Heart right ventricle (tissue), 16 donors: Measurements from ENCODE around the gene ROBO1. TPM values are rescaled to one million over a fixed set of nuclear protein-coding genes. Genes with fewer than 3 reads are reported as not detected.

ENCODE experiments used
- ATAC-seq, 8 donors: fragments of 200-7000 bp; cut with Tn5 transposase; one replicate each; pipeline ENCODE4 v1.9.1; 2020; ENCODE audit warnings: mild to moderate bottlenecking in 8 of 8, moderate library complexity in 8 of 8, moderate number of reproducible peaks in 1 of 8
- DNase-seq, 2 donors: peaks; one replicate each; pipeline ENCODE4 v3.0.0-alpha.2; 2020
- H3K27ac ChIP-seq, 10 donors: fragments of 200-600 bp; sonication (generic) in 2 of 10; one replicate each; pipeline versions ENCODE4 v1.5.0 to v1.8.0; 2020 to 2022; ENCODE audit warnings: mild to moderate bottlenecking in 3 of 10
- H3K27me3 ChIP-seq, 7 donors: fragments of 200-600 bp; one replicate each; pipeline ENCODE4 v1.8.0; 2021 to 2022; ENCODE audit warnings: mild to moderate bottlenecking in 2 of 7
- H3K36me3 ChIP-seq, 9 donors: fragments of 200-600 bp; sonication (generic) in 1 of 9; one replicate each; pipeline versions ENCODE4 v1.5.0 to v1.8.0; 2020 to 2022; ENCODE audit warnings: mild to moderate bottlenecking in 2 of 9
- H3K4me1 ChIP-seq, 9 donors: fragments of 200-600 bp; sonication (generic) in 1 of 9; one replicate each; pipeline versions ENCODE4 v1.5.0 to v1.8.0; 2020 to 2022; ENCODE audit warnings: mild to moderate bottlenecking in 4 of 9
- H3K4me3 ChIP-seq, 10 donors: fragments of 200-600 bp; sonication (generic) in 2 of 10; one replicate each; pipeline versions ENCODE4 v1.5.0 to v1.8.0; 2020 to 2022; ENCODE audit warnings: mild to moderate bottlenecking in 7 of 10, moderate library complexity in 2 of 10
- H3K9me3 ChIP-seq, 11 donors: fragments of 200-600 bp in 10 of 11; sonication (generic) in 2 of 11; one replicate each; pipeline versions ENCODE4 v1.5.0 to v1.8.0; 2013 to 2022; ENCODE audit warnings: mild to moderate bottlenecking in 2 of 11, control low read depth in 1 of 11, moderate library complexity in 1 of 11
- WGBS, 2 donors: extraction: QIAGEN DNeasy Blood & Tissue Kit; methylation state at CpG; one replicate each; pipeline ENCODE4 v1.1.7; 2013; ENCODE audit warnings: inconsistent platforms in 1 of 2; 5-methylcytosine and 5-hydroxymethylcytosine counted together
- intact Hi-C, 10 donors: fragments of 100-400 bp; cut with DNase I; formaldehyde crosslinking; loops; one replicate each; pipeline versions ENCODE4 v1.11.1 to v1.14.2; 2022
- polyA plus RNA-seq, 2 donors: library from polyadenylated mRNA; stranded (reverse); fragments of 200-250 nt; gene quantifications; one replicate each; pipeline ENCODE4 v1.2.3, GENCODE V29; 2013
- total RNA-seq, 10 donors: library from RNA; stranded (reverse); fragmentation: NEBNext Ultra II Directional in 3 of 10; extraction: Animal tissue kit (Norgen Biotek cat#: 25700) in 3 of 10; gene quantifications; one replicate each; pipeline versions ENCODE4 v1.2.1 to v1.2.4, GENCODE V29; 2021 to 2023
- TF ChIP-seq, protein P1 (sequence below), 9 donors: fragments of 200-600 bp; sonication (generic) in 2 of 9; IDR thresholded peaks; one replicate each; pipeline versions ENCODE4 v1.5.0 to v1.8.0; 2021 to 2022; ENCODE audit warnings: antibody characterized with exemption in 9 of 9, mild to moderate bottlenecking in 5 of 9, moderate library complexity in 1 of 9
- donor health status: Arrhythmogenic right ventricular cardiomyopathy.
- donor health status: ischemic (EF 13 %, LVEDD 7.1; RV severe dilation, severe dysfunction).
- donor health status: healthy with polysubstance abuse.
- donor health status: DM: no; HTN: yes; CAD: no.
- donor health status: DM: no; HTN: no; CAD: no.
- donor health status: ischemic (EF 25% LVEDD 6.9; RV normal size, moderate dysfunction).
- donor health status: ischemic (EF 25% LVEDD 5.7; RV mildly dilated, moderate dysfunction).
- donor health status: healthy.
- donor health status: DM: yes; HTN: yes; CAD: no.
- donor health status: Ischemic cardiomyopathy.
- donor health status: ischemic (EF 35%, LVEDD 5.7; RV mildly dilated, moderate dysfunction).
- donor health status: nonischemic (EF 11% LVEDD 7.7; RV severe dilation, severe dysfunction).
- donor health status: DM: yes; HTN: yes; CAD: no.
- donor health status: PGD.
- donor health status: ischemic (EF 29% LVEDD 5.4; RV normal size, mild dysfunction).
- donor health status: nonischemic (EF 23%, LVEDD 6.1; RV moderate dilation, normal function).

The ROBO1 gene
- total and polyA plus RNA-seq, 12 donors, result 2.8 to 13.9 (median 5.6) TPM

GRCh38 chr3:78712941-78713340 is 1054.9 kb downstream of the ROBO1 start:
- ATAC-seq (no peak), DNase-seq (no peak)
- TF ChIP-seq, protein P1, sequence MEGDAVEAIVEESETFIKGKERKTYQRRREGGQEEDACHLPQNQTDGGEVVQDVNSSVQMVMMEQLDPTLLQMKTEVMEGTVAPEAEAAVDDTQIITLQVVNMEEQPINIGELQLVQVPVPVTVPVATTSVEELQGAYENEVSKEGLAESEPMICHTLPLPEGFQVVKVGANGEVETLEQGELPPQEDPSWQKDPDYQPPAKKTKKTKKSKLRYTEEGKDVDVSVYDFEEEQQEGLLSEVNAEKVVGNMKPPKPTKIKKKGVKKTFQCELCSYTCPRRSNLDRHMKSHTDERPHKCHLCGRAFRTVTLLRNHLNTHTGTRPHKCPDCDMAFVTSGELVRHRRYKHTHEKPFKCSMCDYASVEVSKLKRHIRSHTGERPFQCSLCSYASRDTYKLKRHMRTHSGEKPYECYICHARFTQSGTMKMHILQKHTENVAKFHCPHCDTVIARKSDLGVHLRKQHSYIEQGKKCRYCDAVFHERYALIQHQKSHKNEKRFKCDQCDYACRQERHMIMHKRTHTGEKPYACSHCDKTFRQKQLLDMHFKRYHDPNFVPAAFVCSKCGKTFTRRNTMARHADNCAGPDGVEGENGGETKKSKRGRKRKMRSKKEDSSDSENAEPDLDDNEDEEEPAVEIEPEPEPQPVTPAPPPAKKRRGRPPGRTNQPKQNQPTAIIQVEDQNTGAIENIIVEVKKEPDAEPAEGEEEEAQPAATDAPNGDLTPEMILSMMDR (IDR thresholded peaks at IDR 0.05), result no peak
- no peaks in the 10 kb centered on the region for H3K27me3 ChIP-seq
- intact Hi-C loops, result no loop called here
- peaks cover 0 to 5% (median 0%) of the 10 kb centered on the region in 9 donors for H3K36me3 ChIP-seq
- H3K27ac ChIP-seq, result no peak overlapping the region
- no peak overlapping the region for H3K4me3 ChIP-seq
- no peaks in the 10 kb centered on the region for H3K9me3 ChIP-seq
- no peaks in the 10 kb centered on the region for H3K4me1 ChIP-seq

- H3K4me3 ChIP-seq, result no peak overlapping the region
- no peaks in the 10 kb centered on the region for H3K9me3 ChIP-seq
- 53 to 65% methylated on average over 4 of the region's 4 CpGs for WGBS, 2 donors
- TF ChIP-seq, protein P1 (IDR thresholded peaks at IDR 0.05), result no peak
- H3K4me1 ChIP-seq, result no peaks in the 10 kb centered on the region
- no peaks in the 10 kb centered on the region for H3K27me3 ChIP-seq
- no peak for DNase-seq
- ATAC-seq, result no peak
- H3K36me3 ChIP-seq, result peaks cover 0 to 5% (median 0%) of the 10 kb centered on the region in 9 donors
- intact Hi-C loops, result no loop called here
- no peak overlapping the region for H3K27ac ChIP-seq
Observed at GRCh38 chr3:78712270-78712669, 1055.5 kb downstream of the ROBO1 start.

DNA sequence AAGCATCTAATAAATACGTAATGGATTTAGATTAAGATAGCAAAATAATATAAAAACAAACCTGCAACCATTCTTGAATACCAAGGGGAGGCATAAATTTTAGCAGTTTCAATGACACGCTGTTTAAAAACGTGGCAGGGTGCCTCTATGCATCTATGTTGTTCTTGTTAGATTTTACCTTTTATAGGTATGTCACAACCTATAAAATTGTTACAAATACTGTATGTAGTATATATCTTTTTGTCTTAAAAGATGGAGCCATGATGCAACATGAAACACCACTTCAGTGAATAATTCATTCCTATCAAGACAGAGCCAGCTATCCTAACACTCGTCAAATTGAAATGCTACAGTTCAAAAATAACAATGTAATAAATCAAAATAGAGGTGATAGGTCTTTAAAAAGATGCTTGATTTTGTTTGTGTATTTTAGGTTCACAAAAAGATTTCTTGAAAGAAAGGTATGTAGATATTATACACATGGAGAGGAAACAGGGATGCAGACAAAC is 1059.2 kb downstream of the ROBO1 start:
- no peak overlapping the region for H3K27ac ChIP-seq
- peaks cover 0 to 4% (median 0%) of the 10 kb centered on the region in 9 donors for H3K4me1 ChIP-seq
- TF ChIP-seq, protein P1 (IDR thresholded peaks at IDR 0.05), result no peak
- DNase-seq, result no peak
- H3K9me3 ChIP-seq, result no peaks in the 10 kb centered on the region
- no peak overlapping the region for H3K4me3 ChIP-seq
- no peaks in the 10 kb centered on the region for H3K36me3 ChIP-seq
- no peak for ATAC-seq
- 85 to 91% methylated on average over 4 of the region's 4 CpGs for WGBS, 2 donors
- intact Hi-C loops, result no loop called here
- H3K27me3 ChIP-seq, result no peaks in the 10 kb centered on the region

DNA sequence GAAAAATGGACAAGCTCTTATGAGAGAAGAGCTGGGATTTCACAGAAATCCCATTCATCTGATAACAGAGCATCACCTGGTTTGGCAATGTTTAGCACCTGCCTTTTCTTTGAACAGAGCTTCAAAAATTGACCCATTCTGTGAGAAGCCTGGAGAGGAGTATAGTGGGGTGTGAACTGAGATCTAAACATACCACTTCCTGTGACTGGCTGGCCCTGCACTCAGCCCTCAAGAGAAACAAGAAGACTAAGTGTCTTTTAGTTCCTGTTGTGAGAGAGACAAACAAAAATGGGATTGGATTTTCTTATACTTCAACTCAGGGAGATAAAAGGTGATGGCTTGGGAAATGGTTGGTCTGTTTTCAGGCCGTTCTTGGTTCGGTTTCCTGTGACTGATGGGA is 1060.2 kb downstream of the ROBO1 start:
- 76 to 81% methylated on average over 2 of the region's 2 CpGs for WGBS, 2 donors
- Histone ChIP-seq H3K36me3 (no peaks in the 10 kb centered on the region), H3K27me3 (no peaks in the 10 kb centered on the region), H3K4me3 (no peak overlapping the region), H3K27ac (no peak overlapping the region), H3K9me3 (no peaks in the 10 kb centered on the region), H3K4me1 (peaks cover 0 to 4% (median 0%) of the 10 kb centered on the region in 9 donors)
- TF ChIP-seq, protein P1 (IDR thresholded peaks at IDR 0.05), result no peak
- intact Hi-C loops, result no loop called here
- ATAC-seq, result no peak
- DNase-seq, result no peak
